Keratinocyte (primary cell): ENCODE data around the gene ANAPC16. TPM values are rescaled to one million over a fixed set of nuclear protein-coding genes. Genes with fewer than 3 reads are reported as not detected.

Experiments used
- DNase-seq: peaks from one replicate; pipeline ENCODE4 v3.0.0-alpha.2; 2011; ENCODE audit warnings: low read depth, missing footprints, low spot score
- FAIRE-seq: peaks from 2 replicates; lab custom pipeline; 2011; peaks lifted over from hg19 to GRCh38; lab: Jason Lieb, UNC
- H2AFZ ChIP-seq: 2 replicates; pipeline ENCODE4 v1.6.0; 2012; ENCODE audit warnings: low read length, control low read depth, inconsistent platforms; ENCODE audit not compliant: control insufficient read depth
- H3K27ac ChIP-seq: 2 replicates; pipeline ENCODE4 v1.5.1; 2011; ENCODE audit warnings: low read length; ENCODE audit not compliant: control insufficient read depth, insufficient read depth
- H3K27me3 ChIP-seq: 3 replicates; pipeline ENCODE4 v1.6.0; 2011; ENCODE audit warnings: low read length; ENCODE audit not compliant: control insufficient read depth, insufficient read depth; ENCODE audit errors: extremely low read depth
- H3K36me3 ChIP-seq, 2 experiments: 2 replicates in 1 of 2; 3 replicates in 1 of 2; pipeline ENCODE4 v1.5.1; 2011; ENCODE audit warnings: low read length in 2 of 2, mild to moderate bottlenecking in 1 of 2; ENCODE audit not compliant: control insufficient read depth in 2 of 2, insufficient read depth in 2 of 2; ENCODE audit errors: extremely low read depth in 1 of 2
- H3K4me1 ChIP-seq: 3 replicates; pipeline ENCODE4 v1.5.1; 2011; ENCODE audit warnings: low read length; ENCODE audit not compliant: control insufficient read depth, insufficient read depth; ENCODE audit errors: extremely low read depth
- H3K4me2 ChIP-seq: 3 replicates; pipeline ENCODE4 v1.6.0; 2011; ENCODE audit warnings: low read depth, low read length; ENCODE audit not compliant: control insufficient read depth, insufficient read depth; ENCODE audit errors: extremely low read depth
- H3K4me3 ChIP-seq, 3 experiments: fragments of 200-600 bp in 1 of 3; sonication (generic) in 1 of 3; 2 replicates in 2 of 3; 3 replicates in 1 of 3; pipeline ENCODE4 v1.5.1; 2011 to 2016; ENCODE audit warnings: low read length in 3 of 3, mild to moderate bottlenecking in 3 of 3, control low read depth in 2 of 3, inconsistent platforms in 1 of 3, low read depth in 1 of 3, mixed read lengths in 1 of 3, mixed run types in 1 of 3, moderate library complexity in 1 of 3; ENCODE audit not compliant: control insufficient read depth in 2 of 3, insufficient read depth in 2 of 3; ENCODE audit errors: extremely low read depth in 1 of 3
- H3K79me2 ChIP-seq: 2 replicates; pipeline ENCODE4 v1.6.0; 2012; ENCODE audit warnings: low read length; ENCODE audit not compliant: control insufficient read depth, insufficient read depth
- H3K9ac ChIP-seq: 3 replicates; pipeline ENCODE4 v1.6.0; 2011; ENCODE audit warnings: low read length; ENCODE audit not compliant: control insufficient read depth, insufficient read depth; ENCODE audit errors: extremely low read depth
- H3K9me1 ChIP-seq: 3 replicates; pipeline ENCODE4 v1.6.0; 2011; ENCODE audit warnings: low read length; ENCODE audit not compliant: control insufficient read depth, insufficient read depth; ENCODE audit errors: extremely low read depth
- H3K9me3 ChIP-seq: 2 replicates; pipeline ENCODE4 v1.5.1; 2012; ENCODE audit warnings: low read depth, low read length; ENCODE audit not compliant: control insufficient read depth
- H4K20me1 ChIP-seq: 3 replicates; pipeline ENCODE4 v1.6.0; 2011; ENCODE audit warnings: low read length; ENCODE audit not compliant: control insufficient read depth, insufficient read depth; ENCODE audit errors: extremely low read depth
- CTCF ChIP-seq, 3 experiments: IDR thresholded peaks in 1 of 3; conservative IDR thresholded peaks in 1 of 3; optimal IDR thresholded peaks in 1 of 3; 2 replicates in 2 of 3; 3 replicates in 1 of 3; pipeline versions ENCODE3 to v1.5.1; 2011; ENCODE audit warnings: low read length in 3 of 3, mild to moderate bottlenecking in 3 of 3, moderate library complexity in 2 of 3, control low read depth in 1 of 3, inconsistent platforms in 1 of 3; ENCODE audit not compliant: insufficient read depth in 2 of 3; ENCODE audit errors: extremely low read depth in 1 of 3
- EZH2 ChIP-seq: IDR thresholded peaks from one replicate; pipeline ENCODE4 v1.6.1; 2012; ENCODE audit warnings: inconsistent platforms, mild to moderate bottlenecking, low read length, moderate library complexity
- dilution Hi-C: fragments of 300-500 bp; cut with MboI; formaldehyde crosslinking; loops from one replicate; pipeline ENCODE4 v1.7.0; 2020; ENCODE audit warnings: low sequenced_read_pairs; ENCODE audit not compliant: extremely low pct_ligation_motif_present
- polyA plus RNA-seq, 5 experiments: library from polyadenylated mRNA; depleted of rRNA in 3 of 5; stranded (reverse) in 3 of 5; stranded (forward) in 1 of 5; unstranded in 1 of 5; fragments of >200 nt; gene quantifications; 1 replicate in 1 of 5; 2 replicates in 3 of 5; 3 replicates in 1 of 5; pipeline versions ENCODE4 v1.2.1 to v1.2.3, GENCODE V29; 2011 to 2012; ENCODE audit warnings: missing spikeins in 2 of 5, low read depth in 1 of 5, low replicate concordance in 1 of 5

Gene ANAPC16
- polyA plus RNA-seq, 1 donor (not counting 4 experiments of a cell fraction or from before 2014, with no cell fraction given): 93.9 TPM

GRCh38 chr10:72274730-72275350 is 59.0 kb downstream of the ANAPC16 start:
- dilution Hi-C loops: no loop called here
- peaks cover 13 to 22% of the 10 kb centered on the region in 2 experiments for H3K36me3 ChIP-seq
- peak overlapping the region; percentile 84 to 100 (median 97) for H3K4me3 ChIP-seq
- DNase-seq (peak; percentile 83), FAIRE-seq (no peak)
- H3K4me2 ChIP-seq: peak overlapping the region; percentile 92
- no peak overlapping the region for H2AFZ ChIP-seq
- H3K27ac ChIP-seq: peak overlapping the region; percentile 94
- no peaks in the 10 kb centered on the region for H3K9me1 ChIP-seq
- H3K27me3 ChIP-seq: no peaks in the 10 kb centered on the region
- no peaks in the 10 kb centered on the region for H3K9me3 ChIP-seq
- peaks cover 18% of the 10 kb centered on the region for H3K79me2 ChIP-seq
- H3K9ac ChIP-seq: peak overlapping the region; percentile 98
- TF ChIP-seq CTCF (optimal IDR thresholded peaks at IDR 0.05 in 1 of 3, IDR thresholded peaks at IDR 0.05 in 1 of 3, conservative IDR thresholded peaks at IDR 0.05 in 1 of 3; ENCODE audit: extremely low read depth in 1 of 3, insufficient read depth in 2 of 3, low read length in 3 of 3) (peak; percentile 62 to 79 (median 73)), EZH2 (no peak)
- peaks cover 26% of the 10 kb centered on the region for H4K20me1 ChIP-seq
- H3K4me1 ChIP-seq: peaks cover 21% of the 10 kb centered on the region

- peak overlapping the region; percentile 92 for H3K4me2 ChIP-seq
- no peak overlapping the region for H2AFZ ChIP-seq
- FAIRE-seq (no peak), DNase-seq (no peak)
- H3K27ac ChIP-seq: peak overlapping the region; percentile 94
- peaks cover 26% of the 10 kb centered on the region for H4K20me1 ChIP-seq
- H3K9me3 ChIP-seq: no peaks in the 10 kb centered on the region
- TF ChIP-seq CTCF (optimal IDR thresholded peaks at IDR 0.05 in 1 of 3, IDR thresholded peaks at IDR 0.05 in 1 of 3, conservative IDR thresholded peaks at IDR 0.05 in 1 of 3; ENCODE audit: extremely low read depth in 1 of 3, insufficient read depth in 2 of 3, low read length in 3 of 3): no peak
- TF ChIP-seq EZH2: no peak
- peak overlapping the region; percentile 98 for H3K9ac ChIP-seq
- peaks cover 19% of the 10 kb centered on the region for H3K4me1 ChIP-seq
- H3K9me1 ChIP-seq: no peaks in the 10 kb centered on the region
- dilution Hi-C loops: no loop called here
- H3K27me3 ChIP-seq: no peaks in the 10 kb centered on the region
- H3K4me3 ChIP-seq: peak overlapping the region; percentile 84 to 100 (median 97)
- H3K36me3 ChIP-seq: peaks cover 13 to 22% of the 10 kb centered on the region in 2 experiments
- peaks cover 18% of the 10 kb centered on the region for H3K79me2 ChIP-seq
Observed at GRCh38 chr10:72275351-72276012, 59.7 kb downstream of the ANAPC16 start.
